ENCODE results near the gene SMAP1.

- TF ChIP-seq CTCF (IDR thresholded peaks at IDR 0.05): no peak
- TF ChIP-seq ZFX (IDR thresholded peaks at IDR 0.05; ENCODE audit: borderline replicate concordance): no peak
Observed at GRCh38 chr6:70707893-70708292, 40.2 kb downstream of the SMAP1 start.
